SKM-1 (cell line): ENCODE measurements around the gene CIDEB.

Experiments used
- DNase-seq: peaks from one replicate; lab custom pipeline; 2025; ENCODE audit not compliant: unreplicated experiment; lab: John Stamatoyannopoulos, UW

CIDEB gene

GRCh38 chr14:24255438-24255837 lies 52.3 kb downstream of the CIDEB start:
- no peak for DNase-seq
